Thoracic aorta (tissue), 2 donors: Measurements from ENCODE around the gene CD164L2. TPM values are rescaled to one million over a fixed set of nuclear protein-coding genes. Genes with fewer than 3 reads are reported as not detected.
A peak's percentile ranks its signal among the peaks of the same experiment; 100 is the strongest.

Source experiments
- ATAC-seq: fragments of 150-250 bp; one replicate; pipeline ENCODE4 v1.8.0; 2017; ENCODE audit warnings: low read depth; ENCODE audit not compliant: insufficient number of reproducible peaks, low FRiP score
- DNase-seq: peaks from one replicate; pipeline ENCODE4 v3.0.0-alpha.2; 2020; ENCODE audit warnings: low spot score
- H3K27ac ChIP-seq, 2 donors: fragments of 200-600 bp; sonication (generic); 1 replicate in 1 of 2; 2 replicates in 1 of 2; pipeline ENCODE4 v1.5.1; 2016; ENCODE audit warnings: mild to moderate bottlenecking in 2 of 2, moderate library complexity in 2 of 2
- H3K27me3 ChIP-seq: fragments of 200-600 bp; sonication (generic); replicated peaks from 2 replicates; pipeline ENCODE4 v1.6.0; 2016; ENCODE audit warnings: mild to moderate bottlenecking; ENCODE audit not compliant: insufficient read depth
- H3K36me3 ChIP-seq: fragments of 200-600 bp; sonication (generic); one replicate; pipeline ENCODE4 v1.5.1; 2016
- H3K4me1 ChIP-seq, 2 donors: fragments of 200-600 bp; sonication (generic); 1 replicate in 1 of 2; 2 replicates in 1 of 2; pipeline versions ENCODE4 v1.5.1 to v1.6.0; 2016; ENCODE audit warnings: low read depth in 2 of 2, mild to moderate bottlenecking in 1 of 2; ENCODE audit not compliant: control insufficient read depth in 1 of 2
- H3K4me3 ChIP-seq: fragments of 200-600 bp; sonication (generic); 2 replicates; pipeline ENCODE4 v1.5.1; 2016; ENCODE audit warnings: mild to moderate bottlenecking
- H3K9me3 ChIP-seq: fragments of 200-600 bp; sonication (generic); 2 replicates; pipeline ENCODE4 v1.5.1; 2016
- total RNA-seq, 2 donors: library from RNA; depleted of rRNA; stranded (reverse); fragments of >200 nt; gene quantifications; one replicate each; pipeline versions ENCODE4 v1.1.0 to v1.2.3, GENCODE V29; 2016
- TF ChIP-seq, protein P1 (sequence below): fragments of 200-600 bp; sonication (generic); IDR thresholded peaks from one replicate; pipeline ENCODE4 v1.5.1; 2019; ENCODE audit warnings: antibody characterized with exemption

CD164L2 gene
- total RNA-seq, 2 donors from 2014 or later, result not detected

DNA sequence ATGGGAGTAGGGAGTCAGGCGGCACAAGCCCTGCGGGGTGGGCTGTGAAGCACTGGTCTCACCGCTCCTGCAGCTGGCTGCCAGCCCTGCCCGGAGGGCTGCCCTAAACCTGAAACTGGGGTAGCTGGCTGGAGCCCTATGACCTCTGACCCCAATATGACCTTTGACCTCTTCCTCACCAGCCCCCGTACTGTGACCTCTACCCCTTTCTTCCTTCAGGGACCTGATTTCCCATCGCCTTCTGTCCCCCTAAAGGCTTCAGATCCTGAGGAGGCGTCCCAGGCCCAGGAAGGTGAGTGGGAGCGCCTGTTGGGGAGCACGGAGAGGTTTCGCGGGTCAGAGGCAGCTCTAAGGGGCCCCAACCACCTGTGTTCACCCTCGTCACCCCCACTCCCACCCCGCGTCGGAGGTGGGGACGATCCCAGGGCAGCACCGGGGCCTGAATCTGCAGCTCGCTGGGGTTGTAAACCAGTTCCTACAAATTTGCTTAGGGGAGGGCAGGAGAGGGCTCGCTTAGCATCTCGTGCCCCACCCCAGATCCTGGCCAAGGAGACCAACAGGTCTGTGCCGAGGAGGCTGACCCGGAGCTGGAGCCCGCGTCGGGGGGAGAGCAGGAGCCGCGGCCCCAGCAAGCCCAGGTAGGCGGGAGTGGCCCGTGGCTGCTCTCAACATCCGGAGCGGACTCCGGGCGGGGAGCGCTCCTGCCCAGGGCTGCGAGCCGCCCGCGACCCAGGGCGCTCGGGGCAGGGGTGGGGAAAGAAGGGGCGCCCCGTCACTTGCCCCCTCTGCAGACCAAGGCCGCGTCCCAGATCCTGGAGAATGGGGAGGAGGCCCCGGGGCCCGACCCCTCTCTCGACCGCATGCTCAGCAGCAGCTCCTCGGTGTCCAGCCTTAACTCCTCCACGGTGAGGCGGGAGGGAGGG is 34.0 kb downstream of the CD164L2 start:
- H3K9me3 ChIP-seq, result no peaks in the 10 kb centered on the region
- peaks cover 9 to 26% of the 10 kb centered on the region in 2 donors for H3K4me1 ChIP-seq
- ATAC-seq (no peak), DNase-seq (no peak)
- H3K27me3 ChIP-seq, result no peaks in the 10 kb centered on the region
- H3K4me3 ChIP-seq, result peak overlapping the region; percentile 73
- H3K36me3 ChIP-seq, result peaks cover 5% of the 10 kb centered on the region
- no peak overlapping the region for H3K27ac ChIP-seq
- TF ChIP-seq, protein P1, sequence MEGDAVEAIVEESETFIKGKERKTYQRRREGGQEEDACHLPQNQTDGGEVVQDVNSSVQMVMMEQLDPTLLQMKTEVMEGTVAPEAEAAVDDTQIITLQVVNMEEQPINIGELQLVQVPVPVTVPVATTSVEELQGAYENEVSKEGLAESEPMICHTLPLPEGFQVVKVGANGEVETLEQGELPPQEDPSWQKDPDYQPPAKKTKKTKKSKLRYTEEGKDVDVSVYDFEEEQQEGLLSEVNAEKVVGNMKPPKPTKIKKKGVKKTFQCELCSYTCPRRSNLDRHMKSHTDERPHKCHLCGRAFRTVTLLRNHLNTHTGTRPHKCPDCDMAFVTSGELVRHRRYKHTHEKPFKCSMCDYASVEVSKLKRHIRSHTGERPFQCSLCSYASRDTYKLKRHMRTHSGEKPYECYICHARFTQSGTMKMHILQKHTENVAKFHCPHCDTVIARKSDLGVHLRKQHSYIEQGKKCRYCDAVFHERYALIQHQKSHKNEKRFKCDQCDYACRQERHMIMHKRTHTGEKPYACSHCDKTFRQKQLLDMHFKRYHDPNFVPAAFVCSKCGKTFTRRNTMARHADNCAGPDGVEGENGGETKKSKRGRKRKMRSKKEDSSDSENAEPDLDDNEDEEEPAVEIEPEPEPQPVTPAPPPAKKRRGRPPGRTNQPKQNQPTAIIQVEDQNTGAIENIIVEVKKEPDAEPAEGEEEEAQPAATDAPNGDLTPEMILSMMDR, result no peak

- H3K36me3 ChIP-seq, result no peaks in the 10 kb centered on the region
- no peak overlapping the region for H3K27ac ChIP-seq
- no peak overlapping the region for H3K4me3 ChIP-seq
- TF ChIP-seq, protein P1, result no peak
- DNase-seq (no peak), ATAC-seq (no peak)
- peaks cover 9 to 26% of the 10 kb centered on the region in 2 donors for H3K4me1 ChIP-seq
- no peaks in the 10 kb centered on the region for H3K9me3 ChIP-seq
- no peaks in the 10 kb centered on the region for H3K27me3 ChIP-seq
Measured at GRCh38 chr1:27346991-27347624, 36.0 kb downstream of the CD164L2 start.

- TF ChIP-seq, protein P1, result no peak
- H3K4me1 ChIP-seq, result peaks cover 9 to 25% of the 10 kb centered on the region in 2 donors
- ATAC-seq, result no peak
- no peak overlapping the region for H3K27ac ChIP-seq
- H3K4me3 ChIP-seq, result no peak overlapping the region
- no peaks in the 10 kb centered on the region for H3K9me3 ChIP-seq
- no peaks in the 10 kb centered on the region for H3K27me3 ChIP-seq
- DNase-seq, result no peak
- no peaks in the 10 kb centered on the region for H3K36me3 ChIP-seq
Measured at GRCh38 chr1:27346357-27346756, 36.8 kb downstream of the CD164L2 start.

GRCh38 chr1:27345272-27345671 is 37.9 kb downstream of the CD164L2 start:
- no peaks in the 10 kb centered on the region for H3K27me3 ChIP-seq
- no peak overlapping the region for H3K4me3 ChIP-seq
- no peak for DNase-seq
- no peak overlapping the region for H3K27ac ChIP-seq
- TF ChIP-seq, protein P1, result no peak
- no peaks in the 10 kb centered on the region for H3K9me3 ChIP-seq
- peaks cover 6 to 14% of the 10 kb centered on the region in 2 donors for H3K4me1 ChIP-seq
- ATAC-seq, result no peak
- H3K36me3 ChIP-seq, result no peaks in the 10 kb centered on the region

DNA sequence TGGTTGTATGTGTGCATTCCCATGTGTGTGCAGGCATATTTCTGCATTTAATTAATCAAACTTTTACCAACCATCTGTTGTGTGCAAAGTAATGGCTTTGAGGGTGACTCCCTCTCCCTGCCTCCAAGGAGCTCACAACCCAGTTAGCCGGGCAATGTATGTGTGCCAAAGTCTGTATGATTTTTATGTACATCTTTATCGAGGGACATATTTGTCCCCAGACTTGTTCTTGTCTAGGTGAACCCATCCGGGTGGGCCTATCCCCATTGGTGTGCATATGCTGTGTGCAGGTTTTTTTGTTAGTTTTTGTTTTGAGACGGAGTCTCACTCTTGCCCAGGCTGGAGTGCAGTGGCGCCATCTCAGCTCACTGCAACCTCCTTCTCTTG is 39.5 kb downstream of the CD164L2 start:
- H3K9me3 ChIP-seq, result no peaks in the 10 kb centered on the region
- no peak for ATAC-seq
- no peak overlapping the region for H3K27ac ChIP-seq
- no peak for DNase-seq
- no peaks in the 10 kb centered on the region for H3K4me1 ChIP-seq
- no peak overlapping the region for H3K4me3 ChIP-seq
- H3K27me3 ChIP-seq, result no peaks in the 10 kb centered on the region
- TF ChIP-seq, protein P1, result no peak
- H3K36me3 ChIP-seq, result no peaks in the 10 kb centered on the region
